Psoas muscle (tissue), 8 donors: Measurements from ENCODE around the gene CHCHD3. TPM values are rescaled to one million over a fixed set of nuclear protein-coding genes. Genes with fewer than 3 reads are reported as not detected.

ENCODE experiments used
- ATAC-seq, 4 donors: fragments of 200-7000 bp; cut with Tn5 transposase; one replicate each; pipeline ENCODE4 v1.9.1; 2020; ENCODE audit warnings: moderate library complexity in 3 of 4, mild to moderate bottlenecking in 2 of 4
- DNase-seq, 2 donors: peaks; one replicate each; pipeline ENCODE4 v3.0.0-alpha.2; 2020
- H3K27ac ChIP-seq: fragments of 200-600 bp; one replicate; pipeline ENCODE4 v1.8.0; 2022
- H3K27me3 ChIP-seq, 3 donors: fragments of 200-600 bp in 1 of 3; one replicate each; pipeline versions ENCODE4 v1.6.1 to v1.8.0; 2013 to 2022; ENCODE audit warnings: low read length in 2 of 3, mild to moderate bottlenecking in 2 of 3, moderate library complexity in 1 of 3; ENCODE audit not compliant: insufficient read depth in 3 of 3
- H3K36me3 ChIP-seq, 2 donors: fragments of 200-600 bp in 1 of 2; one replicate each; pipeline versions ENCODE4 v1.6.1 to v1.8.0; 2013 to 2022; ENCODE audit warnings: low read depth in 1 of 2, mild to moderate bottlenecking in 1 of 2, moderate library complexity in 1 of 2; ENCODE audit not compliant: insufficient read depth in 1 of 2
- H3K4me1 ChIP-seq: fragments of 200-600 bp; one replicate; pipeline ENCODE4 v1.8.0; 2022
- H3K4me3 ChIP-seq: fragments of 200-600 bp; one replicate; pipeline ENCODE4 v1.8.0; 2022; ENCODE audit warnings: mild to moderate bottlenecking
- H3K9me3 ChIP-seq: fragments of 200-600 bp; one replicate; pipeline ENCODE4 v1.8.0; 2022
- WGBS, 3 donors: extraction: QIAGEN DNeasy Blood & Tissue Kit; methylation state at CpG; one replicate each; pipeline versions ENCODE4 v1.1.6 to v1.1.7; 2013; 5-methylcytosine and 5-hydroxymethylcytosine counted together
- intact Hi-C, 2 donors: fragments of 100-400 bp; cut with DNase I; formaldehyde crosslinking; loops; one replicate each; pipeline versions ENCODE4 v1.11.0 to v1.14.2; 2022
- polyA plus RNA-seq, 3 donors: library from polyadenylated mRNA; stranded (reverse); fragments of 200-250 nt; gene quantifications; one replicate each; pipeline ENCODE4 v1.2.3, GENCODE V29; 2013
- total RNA-seq, 4 donors: library from RNA; stranded (reverse); fragmentation: NEBNext Ultra II Directional in 2 of 4; extraction: Animal tissue kit (Norgen Biotek cat#: 25700) in 2 of 4; gene quantifications; one replicate each; pipeline versions ENCODE4 v1.2.1 to v1.2.4, GENCODE V29; 2021 to 2023
- TF ChIP-seq, protein P1 (sequence below): fragments of 200-600 bp; IDR thresholded peaks from one replicate; pipeline ENCODE4 v1.8.0; 2022; ENCODE audit warnings: antibody characterized with exemption
- donor health status: healthy with polysubstance abuse.
- donor health status: DM: no; HTN: no; CAD: no; lungs with moderate emphysema.
- donor health status: Bipolar disorder and iron deficiency.
- donor health status: healthy.
- donor health status: DM: yes; HTN: yes; CAD: no.
- donor health status: DM: no; HTN: no; CAD: no.
- donor health status: DM: no; HTN: no; CAD: no.
- donor health status: DM: yes; HTN: yes; CAD: no.

The CHCHD3 gene
- total and polyA plus RNA-seq, 7 donors, result 129 to 206 (median 184) TPM

DNA sequence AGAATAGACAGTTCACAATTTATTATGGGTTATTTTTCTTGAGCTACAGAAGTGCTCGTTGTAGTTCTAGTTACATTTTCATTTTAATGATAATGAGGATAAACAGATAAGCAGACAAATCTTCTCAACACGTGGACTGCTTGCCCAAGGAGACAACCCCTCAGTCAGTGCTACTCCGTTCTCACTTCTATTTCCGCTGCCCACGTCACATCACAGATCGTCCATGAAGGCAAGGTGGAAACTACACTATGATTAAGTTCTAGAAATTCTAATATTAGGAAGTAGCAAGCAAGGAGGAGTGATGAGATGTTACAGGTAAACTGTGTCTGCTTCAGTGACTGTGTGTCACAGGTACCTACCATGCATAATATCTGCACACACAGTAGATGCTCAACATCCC, 210.5 kb downstream of the CHCHD3 start:
- 89 to 94% (median 90%) methylated on average over 6 of the region's 6 CpGs for WGBS, 3 donors
- H3K36me3 ChIP-seq, result no peaks in the 10 kb centered on the region
- H3K9me3 ChIP-seq, result no peaks in the 10 kb centered on the region
- ATAC-seq (no peak), DNase-seq (no peak)
- TF ChIP-seq, protein P1, sequence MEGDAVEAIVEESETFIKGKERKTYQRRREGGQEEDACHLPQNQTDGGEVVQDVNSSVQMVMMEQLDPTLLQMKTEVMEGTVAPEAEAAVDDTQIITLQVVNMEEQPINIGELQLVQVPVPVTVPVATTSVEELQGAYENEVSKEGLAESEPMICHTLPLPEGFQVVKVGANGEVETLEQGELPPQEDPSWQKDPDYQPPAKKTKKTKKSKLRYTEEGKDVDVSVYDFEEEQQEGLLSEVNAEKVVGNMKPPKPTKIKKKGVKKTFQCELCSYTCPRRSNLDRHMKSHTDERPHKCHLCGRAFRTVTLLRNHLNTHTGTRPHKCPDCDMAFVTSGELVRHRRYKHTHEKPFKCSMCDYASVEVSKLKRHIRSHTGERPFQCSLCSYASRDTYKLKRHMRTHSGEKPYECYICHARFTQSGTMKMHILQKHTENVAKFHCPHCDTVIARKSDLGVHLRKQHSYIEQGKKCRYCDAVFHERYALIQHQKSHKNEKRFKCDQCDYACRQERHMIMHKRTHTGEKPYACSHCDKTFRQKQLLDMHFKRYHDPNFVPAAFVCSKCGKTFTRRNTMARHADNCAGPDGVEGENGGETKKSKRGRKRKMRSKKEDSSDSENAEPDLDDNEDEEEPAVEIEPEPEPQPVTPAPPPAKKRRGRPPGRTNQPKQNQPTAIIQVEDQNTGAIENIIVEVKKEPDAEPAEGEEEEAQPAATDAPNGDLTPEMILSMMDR, result no peak
- peaks cover 11% of the 10 kb centered on the region for H3K4me1 ChIP-seq
- H3K27ac ChIP-seq, result no peak overlapping the region
- intact Hi-C loops, result no loop called here
- H3K4me3 ChIP-seq, result no peak overlapping the region
- H3K27me3 ChIP-seq, result no peaks in the 10 kb centered on the region

DNA sequence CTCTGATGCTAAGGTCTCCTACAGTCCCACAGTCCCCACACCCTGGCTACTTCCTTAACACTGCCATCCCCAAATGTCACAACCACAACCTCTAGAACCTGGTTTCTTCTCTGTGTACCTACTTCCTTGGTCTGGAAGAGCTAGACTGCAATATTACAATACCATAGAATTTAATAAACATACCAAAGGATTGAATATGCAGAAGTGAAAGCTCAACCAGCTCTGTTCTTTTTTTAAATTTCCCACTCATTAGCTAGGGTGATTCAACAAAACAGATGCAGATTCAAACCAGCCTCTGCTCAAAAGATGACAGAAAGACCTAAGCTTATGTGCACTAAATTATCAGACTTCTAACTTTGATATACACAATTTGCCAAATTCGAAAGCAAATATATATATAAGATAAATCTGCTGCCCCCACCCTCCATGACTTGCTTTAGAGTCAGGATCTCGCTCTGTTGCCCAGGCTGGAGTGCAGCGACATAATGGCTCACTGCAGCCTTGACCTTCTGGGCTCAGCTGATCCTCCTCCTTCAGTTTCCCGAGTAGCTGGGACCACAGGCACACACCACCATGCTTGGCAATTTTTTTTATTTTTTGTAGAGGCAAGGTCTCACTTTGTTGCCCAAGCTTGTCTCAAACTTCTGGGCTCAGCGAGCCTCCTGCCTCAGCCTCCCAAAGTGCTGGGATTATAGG, 212.6 kb downstream of the CHCHD3 start:
- no peak overlapping the region for H3K27ac ChIP-seq
- DNase-seq (no peak), ATAC-seq (peak in 1 of 4 donors; percentile 37)
- WGBS, 3 donors, result 94 to 96% (median 96%) methylated on average over 5 of the region's 5 CpGs
- H3K36me3 ChIP-seq, result no peaks in the 10 kb centered on the region
- TF ChIP-seq, protein P1, result no peak
- no peaks in the 10 kb centered on the region for H3K27me3 ChIP-seq
- intact Hi-C loops, result no loop called here
- no peaks in the 10 kb centered on the region for H3K9me3 ChIP-seq
- peaks cover 23% of the 10 kb centered on the region for H3K4me1 ChIP-seq
- no peak overlapping the region for H3K4me3 ChIP-seq

DNA sequence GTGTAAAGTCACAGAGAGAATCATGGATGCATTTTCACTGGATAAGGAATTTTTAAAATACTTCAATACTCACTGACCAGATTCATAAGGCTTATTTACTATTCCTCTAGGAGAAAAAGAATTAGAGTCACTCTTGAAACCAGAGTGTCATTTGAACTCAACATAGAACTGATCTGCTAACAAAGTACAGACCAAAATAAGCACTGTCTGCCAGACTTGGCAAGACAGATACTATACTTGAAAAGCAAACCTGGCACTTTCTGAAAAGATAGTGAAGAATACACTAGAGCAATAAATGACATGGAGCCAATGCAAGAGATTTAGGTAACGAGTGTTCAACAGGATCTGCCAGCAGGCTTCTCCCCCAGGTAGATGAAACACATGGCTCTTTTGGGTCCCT, 215.3 kb downstream of the CHCHD3 start:
- DNase-seq, result no peak
- no peak overlapping the region for H3K27ac ChIP-seq
- H3K27me3 ChIP-seq, result no peaks in the 10 kb centered on the region
- no peaks in the 10 kb centered on the region for H3K9me3 ChIP-seq
- intact Hi-C loops, result no loop called here
- TF ChIP-seq, protein P1, result no peak
- H3K36me3 ChIP-seq, result no peaks in the 10 kb centered on the region
- peaks cover 23% of the 10 kb centered on the region for H3K4me1 ChIP-seq
- peak in 1 of 4 donors; percentile 76 for ATAC-seq
- no peak overlapping the region for H3K4me3 ChIP-seq
- 27 to 58% (median 44%) methylated on average over 1 of the region's 1 CpG for WGBS, 3 donors

DNA sequence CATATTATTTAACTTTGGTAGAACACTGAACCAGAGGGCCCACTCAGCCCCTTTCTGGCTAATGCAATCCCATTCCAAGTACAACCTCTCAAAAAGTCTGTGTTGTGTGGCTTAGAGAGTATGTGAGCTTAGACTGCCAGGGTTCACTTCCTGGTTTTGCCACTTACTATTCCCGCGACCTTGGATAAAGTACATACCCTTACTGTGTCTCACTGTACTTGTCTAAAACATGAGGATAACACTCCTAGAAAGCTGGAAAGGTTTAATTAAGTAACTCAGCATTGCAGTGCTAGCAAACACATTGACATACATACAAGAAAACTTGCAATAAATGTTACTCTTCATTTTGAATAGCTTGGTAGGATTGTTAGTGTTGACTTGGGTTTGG, 215.8 kb downstream of the CHCHD3 start:
- ATAC-seq, result peak in 1 of 4 donors; percentile 48
- no peak overlapping the region for H3K4me3 ChIP-seq
- H3K9me3 ChIP-seq, result no peaks in the 10 kb centered on the region
- H3K36me3 ChIP-seq, result no peaks in the 10 kb centered on the region
- DNase-seq, result no peak
- no peak overlapping the region for H3K27ac ChIP-seq
- TF ChIP-seq, protein P1, result no peak
- intact Hi-C loops, result no loop called here
- no peaks in the 10 kb centered on the region for H3K27me3 ChIP-seq
- 74 to 88% (median 76%) methylated on average over 2 of the region's 2 CpGs for WGBS, 3 donors
- H3K4me1 ChIP-seq, result peaks cover 23% of the 10 kb centered on the region
